Hepatocyte (in vitro differentiated cells): ENCODE results near the gene COL7A1. TPM values are rescaled to one million over a fixed set of nuclear protein-coding genes. Genes with fewer than 3 reads are reported as not detected.

Source experiments
- DNase-seq: peaks from one replicate; pipeline ENCODE4 v3.0.0-alpha.2; 2016; ENCODE audit warnings: low spot score
- H2AFZ ChIP-seq: fragments of 200-600 bp; sonication (generic); 2 replicates; pipeline ENCODE4 v1.6.0; 2016; ENCODE audit warnings: antibody characterized with exemption, mild to moderate bottlenecking
- H3K27ac ChIP-seq: fragments of 200-600 bp; sonication (generic); 2 replicates; pipeline ENCODE4 v1.5.1; 2016; ENCODE audit warnings: mild to moderate bottlenecking
- H3K27me3 ChIP-seq: fragments of 200-600 bp; sonication (generic); 2 replicates; pipeline ENCODE4 v1.6.1; 2016
- H3K36me3 ChIP-seq: fragments of 200-600 bp; sonication (generic); replicated peaks from 2 replicates; pipeline ENCODE4 v1.5.1; 2016; ENCODE audit warnings: low read depth; ENCODE audit not compliant: insufficient read depth
- H3K4me1 ChIP-seq: fragments of 200-600 bp; sonication (generic); 2 replicates; pipeline ENCODE4 v1.5.1; 2016; ENCODE audit warnings: mild to moderate bottlenecking, moderate library complexity; ENCODE audit not compliant: insufficient read depth
- H3K4me2 ChIP-seq: fragments of 200-600 bp; sonication (generic); 2 replicates; pipeline ENCODE4 v1.6.0; 2016
- H3K4me3 ChIP-seq: fragments of 200-600 bp; sonication (generic); 2 replicates; pipeline ENCODE4 v1.5.1; 2016; ENCODE audit warnings: mild to moderate bottlenecking
- H3K79me2 ChIP-seq: fragments of 200-600 bp; sonication (generic); 2 replicates; pipeline ENCODE4 v1.6.0; 2017; ENCODE audit warnings: mild to moderate bottlenecking
- H3K9me2 ChIP-seq: fragments of 200-600 bp; sonication (generic); replicated peaks from 2 replicates; pipeline ENCODE4 v1.6.0; 2017; ENCODE audit warnings: mild to moderate bottlenecking; ENCODE audit not compliant: insufficient read depth
- H3K9me3 ChIP-seq: fragments of 200-600 bp; sonication (generic); 2 replicates; pipeline ENCODE4 v1.5.1; 2016; ENCODE audit warnings: low read depth, mild to moderate bottlenecking
- H4K20me1 ChIP-seq: fragments of 200-600 bp; sonication (generic); 2 replicates; pipeline ENCODE4 v1.6.0; 2016; ENCODE audit warnings: mild to moderate bottlenecking; ENCODE audit not compliant: insufficient read depth, poor library complexity, severe bottlenecking
- EZH2 ChIP-seq: fragments of 200-600 bp; sonication (generic); IDR thresholded peaks from 2 replicates; pipeline ENCODE4 v1.6.1; 2016; ENCODE audit warnings: antibody characterized with exemption, mild to moderate bottlenecking, borderline replicate concordance
- EZH2phosphoT487 ChIP-seq: fragments of 200-600 bp; sonication (generic); IDR thresholded peaks from one replicate; pipeline ENCODE4 v1.6.1; 2018; ENCODE audit warnings: antibody characterized with exemption, mild to moderate bottlenecking, low read depth, moderate library complexity; ENCODE audit not compliant: unreplicated experiment, severe bottlenecking
- WGBS: methylation state at CpG from one replicate; pipeline ENCODE4 v1.1.6; 2016; ENCODE audit warnings: low lambda C conversion rate; ENCODE audit errors: missing lambda C conversion rate; 5-methylcytosine and 5-hydroxymethylcytosine counted together
- polyA plus RNA-seq: library from polyadenylated mRNA; unstranded; fragments of >200 nt; fragmentation: Nextera tagmentation; extraction: Ambion mirVana; gene quantifications from 2 replicates; pipeline ENCODE4 v1.2.1, GENCODE V29; 2016
- total RNA-seq: library from RNA; depleted of rRNA; stranded (reverse); fragments of >200 nt; gene quantifications from 2 replicates; pipeline ENCODE4 v1.2.3, GENCODE V29; 2014
- TF ChIP-seq, protein P1 (sequence below): fragments of 200-600 bp; sonication (generic); IDR thresholded peaks from 2 replicates; pipeline ENCODE4 v1.5.1; 2016; ENCODE audit warnings: antibody characterized with exemption, mild to moderate bottlenecking; ENCODE audit not compliant: poor library complexity

COL7A1 gene
- total and polyA plus RNA-seq, 2 experiments from 2014 or later: 17.4 to 19.6 TPM

DNA sequence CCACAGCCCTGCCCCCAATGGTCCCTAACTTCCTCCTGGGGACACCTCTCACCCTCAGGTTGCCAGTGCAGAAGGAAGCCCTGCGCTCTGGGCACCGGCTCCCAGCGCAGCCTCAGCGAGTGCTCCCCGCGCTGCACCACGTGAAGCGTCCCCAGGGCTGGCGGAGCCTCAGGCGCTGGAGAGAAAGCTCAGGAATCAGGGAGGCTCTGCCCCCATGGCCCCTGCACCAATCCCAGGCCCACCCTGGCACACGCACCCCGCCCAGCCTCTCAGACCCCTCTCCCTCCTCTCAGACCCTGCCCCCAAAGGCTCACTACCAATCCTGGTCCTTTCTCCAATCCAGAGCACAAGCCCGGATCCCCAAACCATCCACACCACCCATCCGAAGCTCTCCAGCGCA is 6.9 kb downstream of the COL7A1 start:
- TF ChIP-seq EZH2phosphoT487 (no peak), EZH2 (no peak)
- H3K79me2 ChIP-seq: no peaks in the 10 kb centered on the region
- 96% methylated on average over 11 of the region's 15 CpGs for WGBS

DNA sequence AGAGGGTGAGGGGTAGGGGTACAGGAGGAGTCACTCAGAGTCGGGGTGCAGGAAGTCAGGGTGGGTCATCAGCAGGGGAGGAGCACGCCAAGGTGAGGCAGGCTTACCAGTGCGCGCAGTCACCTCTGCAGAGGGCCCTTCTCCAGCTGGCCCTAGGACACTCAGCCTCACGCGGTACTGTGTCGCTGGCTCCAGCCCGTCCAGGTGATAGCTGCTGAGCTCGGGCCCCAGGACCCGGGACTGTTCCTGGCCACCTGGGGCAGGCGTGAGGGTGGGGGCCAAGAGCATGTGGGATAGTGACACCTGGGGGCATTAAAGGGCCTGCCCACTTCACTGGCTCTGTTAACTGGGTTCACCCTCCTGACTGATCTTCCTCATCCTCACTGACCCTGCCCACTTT is 7.4 kb downstream of the COL7A1 start:
- Histone ChIP-seq H3K27ac (no peak overlapping the region), H4K20me1 (no peaks in the 10 kb centered on the region), H3K9me2 (no peaks in the 10 kb centered on the region), H3K4me2 (no peak overlapping the region), H3K9me3 (no peaks in the 10 kb centered on the region), H3K36me3 (no peaks in the 10 kb centered on the region), H3K4me3 (no peak overlapping the region), H3K27me3 (no peaks in the 10 kb centered on the region), H2AFZ (no peak overlapping the region), H3K4me1 (no peaks in the 10 kb centered on the region), H3K79me2 (no peaks in the 10 kb centered on the region)
- TF ChIP-seq EZH2phosphoT487: no peak
- TF ChIP-seq, protein P1, sequence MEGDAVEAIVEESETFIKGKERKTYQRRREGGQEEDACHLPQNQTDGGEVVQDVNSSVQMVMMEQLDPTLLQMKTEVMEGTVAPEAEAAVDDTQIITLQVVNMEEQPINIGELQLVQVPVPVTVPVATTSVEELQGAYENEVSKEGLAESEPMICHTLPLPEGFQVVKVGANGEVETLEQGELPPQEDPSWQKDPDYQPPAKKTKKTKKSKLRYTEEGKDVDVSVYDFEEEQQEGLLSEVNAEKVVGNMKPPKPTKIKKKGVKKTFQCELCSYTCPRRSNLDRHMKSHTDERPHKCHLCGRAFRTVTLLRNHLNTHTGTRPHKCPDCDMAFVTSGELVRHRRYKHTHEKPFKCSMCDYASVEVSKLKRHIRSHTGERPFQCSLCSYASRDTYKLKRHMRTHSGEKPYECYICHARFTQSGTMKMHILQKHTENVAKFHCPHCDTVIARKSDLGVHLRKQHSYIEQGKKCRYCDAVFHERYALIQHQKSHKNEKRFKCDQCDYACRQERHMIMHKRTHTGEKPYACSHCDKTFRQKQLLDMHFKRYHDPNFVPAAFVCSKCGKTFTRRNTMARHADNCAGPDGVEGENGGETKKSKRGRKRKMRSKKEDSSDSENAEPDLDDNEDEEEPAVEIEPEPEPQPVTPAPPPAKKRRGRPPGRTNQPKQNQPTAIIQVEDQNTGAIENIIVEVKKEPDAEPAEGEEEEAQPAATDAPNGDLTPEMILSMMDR: no peak
- TF ChIP-seq EZH2: no peak
- 89% methylated on average over 9 of the region's 11 CpGs for WGBS
- DNase-seq: no peak

More for the DNA sequence above, 6.9 kb downstream of the COL7A1 start:
- Histone ChIP-seq H3K4me3 (no peak overlapping the region), H3K27me3 (no peaks in the 10 kb centered on the region), H3K9me3 (no peaks in the 10 kb centered on the region), H3K36me3 (no peaks in the 10 kb centered on the region), H4K20me1 (no peaks in the 10 kb centered on the region), H3K9me2 (no peaks in the 10 kb centered on the region), H3K27ac (no peak overlapping the region), H2AFZ (no peak overlapping the region), H3K4me2 (no peak overlapping the region), H3K4me1 (no peaks in the 10 kb centered on the region)
- no peak for DNase-seq

DNA sequence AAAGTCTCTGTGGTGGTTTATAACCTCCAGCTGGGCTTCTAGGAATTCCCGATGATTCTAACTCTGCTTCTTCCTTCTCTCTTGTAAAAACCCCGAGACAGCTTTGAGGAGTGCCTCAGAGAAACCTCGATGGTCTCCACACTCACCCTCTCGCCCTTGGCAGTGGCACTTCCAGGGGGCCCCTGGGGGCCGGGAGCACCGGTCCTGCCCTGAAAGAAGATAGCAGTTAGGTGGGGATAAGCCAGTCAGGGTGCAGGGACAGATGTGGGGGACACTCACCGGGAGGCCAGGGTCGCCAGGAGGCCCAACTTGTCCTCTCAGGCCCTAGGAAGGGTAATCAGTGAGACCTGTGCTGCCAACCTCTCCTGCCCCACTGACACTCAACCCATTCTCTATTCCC is 9.7 kb downstream of the COL7A1 start:
- Histone ChIP-seq H3K4me2 (no peak overlapping the region), H3K9me3 (no peaks in the 10 kb centered on the region), H3K9me2 (no peaks in the 10 kb centered on the region), H3K36me3 (no peaks in the 10 kb centered on the region), H2AFZ (no peak overlapping the region), H3K4me1 (no peaks in the 10 kb centered on the region), H4K20me1 (no peaks in the 10 kb centered on the region), H3K27me3 (no peaks in the 10 kb centered on the region), H3K4me3 (no peak overlapping the region), H3K79me2 (no peaks in the 10 kb centered on the region), H3K27ac (no peak overlapping the region)
- 90% methylated on average over 8 of the region's 8 CpGs for WGBS
- no peak for DNase-seq
- TF ChIP-seq, protein P1: no peak
- no peak for TF ChIP-seq EZH2
- no peak for TF ChIP-seq EZH2phosphoT487

DNA sequence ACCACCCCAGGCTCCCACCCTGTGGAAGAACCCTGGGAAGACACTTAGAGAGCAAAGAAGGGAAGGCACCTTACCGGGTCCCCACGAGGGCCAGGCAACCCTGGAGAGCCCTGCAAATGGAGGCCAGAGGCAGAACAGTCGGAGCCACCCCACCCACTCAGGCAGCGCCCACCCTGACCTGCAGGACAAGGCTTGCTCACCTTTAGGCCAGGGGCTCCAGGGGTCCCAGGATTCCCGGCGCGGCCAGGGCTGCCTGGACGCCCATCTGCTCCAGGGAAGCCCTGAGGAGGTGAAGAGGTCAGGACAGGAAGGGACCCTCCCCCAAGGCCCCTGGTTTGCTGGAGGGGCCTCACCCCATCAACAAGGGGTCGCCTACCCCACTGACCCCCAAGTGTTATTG is 10.3 kb downstream of the COL7A1 start:
- no peak overlapping the region for H3K27ac ChIP-seq
- H3K9me2 ChIP-seq: no peaks in the 10 kb centered on the region
- 99% methylated on average over 9 of the region's 9 CpGs for WGBS
- H3K4me2 ChIP-seq: no peak overlapping the region
- no peaks in the 10 kb centered on the region for H3K4me1 ChIP-seq
- TF ChIP-seq EZH2phosphoT487 (no peak), EZH2 (no peak)
- TF ChIP-seq, protein P1: no peak
- H4K20me1 ChIP-seq: no peaks in the 10 kb centered on the region
- DNase-seq: no peak
- no peaks in the 10 kb centered on the region for H3K27me3 ChIP-seq
- H3K79me2 ChIP-seq: no peaks in the 10 kb centered on the region
- H3K36me3 ChIP-seq: no peaks in the 10 kb centered on the region
- H3K4me3 ChIP-seq: no peak overlapping the region
- H3K9me3 ChIP-seq: no peaks in the 10 kb centered on the region
- no peak overlapping the region for H2AFZ ChIP-seq
